Measurements from ENCODE around the gene RAI1.
A peak's percentile ranks its signal among the peaks of the same experiment; 100 is the strongest.
"Not testable (repeated sequence)": the region's sequence is repeated elsewhere in the genome, so short reads cannot be mapped to it uniquely, and the experiment has no call there.

Gene RAI1

GRCh38 chr17:17689312-17689711 is 8.1 kb downstream of the RAI1 start:
- peaks cover 77% of the 10 kb centered on the region for H3K4me1 Mint-ChIP-seq
- no peaks in the 10 kb centered on the region for H3K9me3 Mint-ChIP-seq
- no peak for TF ChIP-seq CTCF (IDR thresholded peaks at IDR 0.05; ENCODE audit: unreplicated experiment in 3 of 3)
- peak overlapping the region in 2 of 3 experiments; percentile 19 to 29 for H3K27ac Mint-ChIP-seq
- H3K27me3 Mint-ChIP-seq (ENCODE audit: low read depth), result no peaks in the 10 kb centered on the region
- H3K4me3 Mint-ChIP-seq, result no peak overlapping the region
- H3K36me3 Mint-ChIP-seq (ENCODE audit: low read depth), result no peaks in the 10 kb centered on the region

GRCh38 chr17:17690233-17690632 is 9.0 kb downstream of the RAI1 start:
- H3K9me3 Mint-ChIP-seq; H3K27me3 Mint-ChIP-seq (ENCODE audit: low read depth); H3K36me3 Mint-ChIP-seq (ENCODE audit: low read depth): not testable (repeated sequence)
- peaks cover 69% of the 10 kb centered on the region for H3K4me1 Mint-ChIP-seq
- H3K27ac Mint-ChIP-seq, result peak overlapping the region; percentile 86 to 98 (median 95)
- peak overlapping the region in 1 of 3 experiments; percentile 48 for H3K4me3 Mint-ChIP-seq

- Mint-ChIP-seq H3K4me1 (peaks cover 71% of the 10 kb centered on the region), H3K9me3 (no peaks in the 10 kb centered on the region), H3K36me3 (ENCODE audit: low read depth) (no peaks in the 10 kb centered on the region), H3K4me3 (peak overlapping the region; percentile 24 to 66 (median 57)), H3K27me3 (ENCODE audit: low read depth) (no peaks in the 10 kb centered on the region), H3K27ac (peak overlapping the region; percentile 86 to 98 (median 95))
- TF ChIP-seq CTCF (IDR thresholded peaks at IDR 0.05; ENCODE audit: unreplicated experiment in 3 of 3), result no peak
These were observed 10.4 kb downstream of the RAI1 start for GRCh38 chr17:17691468-17692263.

- TF ChIP-seq CTCF (IDR thresholded peaks at IDR 0.05; ENCODE audit: unreplicated experiment in 3 of 3), result no peak
- no peaks in the 10 kb centered on the region for H3K9me3 Mint-ChIP-seq
- H3K4me1 Mint-ChIP-seq, result peaks cover 71% of the 10 kb centered on the region
- no peaks in the 10 kb centered on the region for H3K36me3 Mint-ChIP-seq (ENCODE audit: low read depth)
- H3K27me3 Mint-ChIP-seq (ENCODE audit: low read depth), result no peaks in the 10 kb centered on the region
- peak overlapping the region; percentile 79 to 90 (median 81) for H3K4me3 Mint-ChIP-seq
- H3K27ac Mint-ChIP-seq, result peak overlapping the region; percentile 95 to 98 (median 96)
These were observed 11.3 kb downstream of the RAI1 start for GRCh38 chr17:17692353-17693252.

- Mint-ChIP-seq H3K4me3 (peak overlapping the region; percentile 81 to 90 (median 83)), H3K27ac (peak overlapping the region; percentile 95 to 98 (median 96)), H3K27me3 (ENCODE audit: low read depth) (no peaks in the 10 kb centered on the region), H3K9me3 (no peaks in the 10 kb centered on the region), H3K4me1 (peaks cover 75% of the 10 kb centered on the region), H3K36me3 (ENCODE audit: low read depth) (no peaks in the 10 kb centered on the region)
- TF ChIP-seq CTCF (IDR thresholded peaks at IDR 0.05; ENCODE audit: unreplicated experiment in 3 of 3), result no peak
These were observed 12.3 kb downstream of the RAI1 start for GRCh38 chr17:17693253-17694168.

Data from nephron (organoid).